ENCODE measurements around the gene ERLEC1. TPM values are rescaled to one million over a fixed set of nuclear protein-coding genes. Genes with fewer than 3 reads are reported as not detected.
A peak's percentile ranks its signal among the peaks of the same experiment; 100 is the strongest.

Gene ERLEC1
- total RNA-seq, 4 donors from 2014 or later = 30.9 to 86.1 (median 36.5) TPM

GRCh38 chr2:53744395-53745065 lies 42.3 kb upstream of the ERLEC1 start:
- no peak for DNase-seq (ENCODE audit: low spot score in 2 of 2)
- Histone ChIP-seq H3K4me1 (peaks cover 4% of the 10 kb centered on the region), H3K27ac (peak overlapping the region; percentile 73), H3K9me3 (no peaks in the 10 kb centered on the region), H3K4me3 (no peak overlapping the region), H3K27me3 (no peaks in the 10 kb centered on the region), H3K36me3 (peaks cover 4% of the 10 kb centered on the region)
- 69% methylated on average over 2 of the region's 2 CpGs for WGBS
- TF ChIP-seq CTCF (IDR thresholded peaks at IDR 0.05) = no peak
- TF ChIP-seq EP300 (IDR thresholded peaks at IDR 0.05) = no peak
- TF ChIP-seq POLR2AphosphoS5 (IDR thresholded peaks at IDR 0.05) = no peak
- TF ChIP-seq POLR2A (IDR thresholded peaks at IDR 0.05) = no peak

GRCh38 chr2:53750041-53750768 lies 36.6 kb upstream of the ERLEC1 start:
- WGBS = 60% methylated on average over 4 of the region's 4 CpGs
- H3K36me3 ChIP-seq = peaks cover 4% of the 10 kb centered on the region
- H3K4me3 ChIP-seq = no peak overlapping the region
- H3K27ac ChIP-seq = peak overlapping the region; percentile 28
- peaks cover 9% of the 10 kb centered on the region for H3K4me1 ChIP-seq
- no peaks in the 10 kb centered on the region for H3K27me3 ChIP-seq
- no peak for DNase-seq (ENCODE audit: low spot score in 2 of 2)
- H3K9me3 ChIP-seq = no peaks in the 10 kb centered on the region
- no peak for TF ChIP-seq EP300 (IDR thresholded peaks at IDR 0.05)
- no peak for TF ChIP-seq POLR2A (IDR thresholded peaks at IDR 0.05)
- TF ChIP-seq CTCF (IDR thresholded peaks at IDR 0.05) = no peak
- no peak for TF ChIP-seq POLR2AphosphoS5 (IDR thresholded peaks at IDR 0.05)

- whole genome bisulfite sequencing = 47% methylated on average over 1 of the region's 1 CpG
- H3K4me1 ChIP-seq = peaks cover 15% of the 10 kb centered on the region
Observed at GRCh38 chr2:53751728-53752127, 35.1 kb upstream of the ERLEC1 start.

GRCh38 chr2:53752385-53752784 lies 34.5 kb upstream of the ERLEC1 start:
- Histone ChIP-seq H3K4me3 (no peak overlapping the region), H3K4me1 (peaks cover 15% of the 10 kb centered on the region), H3K27me3 (no peaks in the 10 kb centered on the region), H3K9me3 (no peaks in the 10 kb centered on the region), H3K27ac (no peak overlapping the region), H3K36me3 (peaks cover 17% of the 10 kb centered on the region)
- TF ChIP-seq EP300 (IDR thresholded peaks at IDR 0.05) = no peak
- TF ChIP-seq POLR2AphosphoS5 (IDR thresholded peaks at IDR 0.05) = no peak
- TF ChIP-seq POLR2A (IDR thresholded peaks at IDR 0.05) = no peak
- TF ChIP-seq CTCF (IDR thresholded peaks at IDR 0.05) = no peak
- WGBS = 66% methylated on average over 4 of the region's 4 CpGs
- DNase-seq (ENCODE audit: low spot score in 2 of 2) = no peak

More at GRCh38 chr2:53751728-53752127, 35.1 kb upstream of the ERLEC1 start:
- Histone ChIP-seq H3K4me3 (no peak overlapping the region), H3K27me3 (no peaks in the 10 kb centered on the region), H3K9me3 (no peaks in the 10 kb centered on the region), H3K36me3 (peaks cover 11% of the 10 kb centered on the region), H3K27ac (no peak overlapping the region)
- no peak for TF ChIP-seq EP300 (IDR thresholded peaks at IDR 0.05)
- TF ChIP-seq POLR2A (IDR thresholded peaks at IDR 0.05) = no peak
- DNase-seq (ENCODE audit: low spot score in 2 of 2) = no peak

- peaks cover 15% of the 10 kb centered on the region for H3K4me1 ChIP-seq
- no peak for DNase-seq (ENCODE audit: low spot score in 2 of 2)
- peaks cover 20% of the 10 kb centered on the region for H3K36me3 ChIP-seq
- no peak overlapping the region for H3K27ac ChIP-seq
- H3K27me3 ChIP-seq = no peaks in the 10 kb centered on the region
- H3K4me3 ChIP-seq = no peak overlapping the region
- H3K9me3 ChIP-seq = no peaks in the 10 kb centered on the region
- TF ChIP-seq POLR2A (IDR thresholded peaks at IDR 0.05) (no peak), CTCF (IDR thresholded peaks at IDR 0.05) (no peak), EP300 (IDR thresholded peaks at IDR 0.05) (no peak), POLR2AphosphoS5 (IDR thresholded peaks at IDR 0.05) (no peak)
Observed at GRCh38 chr2:53753041-53753440, 33.8 kb upstream of the ERLEC1 start.

Data from suprapubic skin (tissue), 4 donors.